ENCODE data around the gene CUX1.

GRCh38 chr7:102268635-102269034 is 451.2 kb downstream of the CUX1 start:
- no peak for TF ChIP-seq CTCF (conservative IDR thresholded peaks at IDR 0.05 in 1 of 2, IDR thresholded peaks at IDR 0.05 in 1 of 2; ENCODE audit: low read depth in 1 of 2, low read length in 2 of 2)
- no peak for TF ChIP-seq EZH2 (IDR thresholded peaks at IDR 0.05; ENCODE audit: low read length, missing control alignments)

Measured in fibroblast of lung (primary cell).